GM19467 (cell line): ENCODE measurements around the gene CHSY1.
A peak's percentile ranks its signal among the peaks of the same experiment; 100 is the strongest.
"Not testable (repeated sequence)": the region's sequence is repeated elsewhere in the genome, so short reads cannot be mapped to it uniquely, and the experiment has no call there.

Source experiments
- ATAC-seq: cut with Tn5 transposase; IDR thresholded peaks from one replicate; pipeline ENCODE4 v1.9.1; 2021; ENCODE audit warnings: mild to moderate bottlenecking, moderate library complexity; ENCODE audit not compliant: unreplicated experiment

CHSY1 gene

DNA sequence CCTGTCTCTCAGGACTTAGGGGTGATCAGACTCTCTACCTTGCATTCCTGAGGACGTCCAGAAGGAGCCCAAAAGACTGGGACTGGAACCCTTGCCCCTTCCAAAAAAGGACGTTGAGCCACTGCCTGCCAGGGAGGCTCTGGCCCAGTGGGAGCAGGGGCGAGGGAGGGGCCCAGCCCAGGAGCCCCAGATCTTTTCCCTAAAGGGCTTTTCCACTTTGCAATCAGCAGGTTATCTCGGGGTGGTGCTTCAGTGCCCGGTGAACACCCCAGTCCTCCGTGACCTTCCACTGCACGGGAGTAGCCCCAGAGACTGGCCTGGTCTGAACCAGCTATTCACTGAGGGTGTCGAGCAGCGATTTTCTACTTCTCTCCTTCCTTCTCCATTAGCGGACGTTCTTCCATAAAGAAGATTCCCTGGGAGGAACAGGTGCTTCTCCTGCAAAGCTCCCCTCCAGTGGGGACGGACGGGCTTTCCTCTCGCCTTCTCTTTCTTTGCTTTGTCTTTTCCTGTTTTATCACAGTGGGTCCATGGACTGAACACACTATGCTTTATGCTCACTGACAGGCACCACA, 113.7 kb downstream of the CHSY1 start:
- ATAC-seq = no peak

DNA sequence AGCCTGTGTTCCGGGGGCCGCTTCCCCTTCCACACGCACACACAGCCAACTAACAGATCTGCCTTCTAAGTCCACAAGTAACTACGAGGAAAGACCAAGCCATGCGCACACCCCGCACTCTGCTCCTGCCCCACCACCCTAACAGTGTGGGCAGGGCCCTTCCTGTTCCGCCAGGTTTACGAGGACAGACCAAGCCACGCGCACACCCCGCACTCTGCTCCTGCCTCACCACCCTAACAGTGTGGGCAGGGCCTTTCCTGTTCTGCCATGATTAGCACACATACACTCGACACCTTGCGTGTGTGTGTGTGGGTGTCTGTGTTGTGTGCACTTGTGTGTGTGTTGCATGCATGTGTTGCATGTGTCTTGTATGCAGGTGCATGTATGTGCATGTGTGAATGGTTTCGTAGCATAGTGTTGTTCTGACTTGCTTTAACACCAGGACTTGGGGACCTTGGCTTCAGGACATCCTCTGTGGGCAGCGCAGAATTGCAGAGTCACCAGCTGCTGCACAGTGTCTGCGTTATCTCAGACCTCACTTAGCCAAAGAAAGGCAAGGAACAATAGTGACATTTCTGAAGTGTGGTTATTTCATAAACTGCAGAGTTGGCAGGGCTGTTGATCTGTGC, 114.4 kb downstream of the CHSY1 start:
- ATAC-seq = no peak

DNA sequence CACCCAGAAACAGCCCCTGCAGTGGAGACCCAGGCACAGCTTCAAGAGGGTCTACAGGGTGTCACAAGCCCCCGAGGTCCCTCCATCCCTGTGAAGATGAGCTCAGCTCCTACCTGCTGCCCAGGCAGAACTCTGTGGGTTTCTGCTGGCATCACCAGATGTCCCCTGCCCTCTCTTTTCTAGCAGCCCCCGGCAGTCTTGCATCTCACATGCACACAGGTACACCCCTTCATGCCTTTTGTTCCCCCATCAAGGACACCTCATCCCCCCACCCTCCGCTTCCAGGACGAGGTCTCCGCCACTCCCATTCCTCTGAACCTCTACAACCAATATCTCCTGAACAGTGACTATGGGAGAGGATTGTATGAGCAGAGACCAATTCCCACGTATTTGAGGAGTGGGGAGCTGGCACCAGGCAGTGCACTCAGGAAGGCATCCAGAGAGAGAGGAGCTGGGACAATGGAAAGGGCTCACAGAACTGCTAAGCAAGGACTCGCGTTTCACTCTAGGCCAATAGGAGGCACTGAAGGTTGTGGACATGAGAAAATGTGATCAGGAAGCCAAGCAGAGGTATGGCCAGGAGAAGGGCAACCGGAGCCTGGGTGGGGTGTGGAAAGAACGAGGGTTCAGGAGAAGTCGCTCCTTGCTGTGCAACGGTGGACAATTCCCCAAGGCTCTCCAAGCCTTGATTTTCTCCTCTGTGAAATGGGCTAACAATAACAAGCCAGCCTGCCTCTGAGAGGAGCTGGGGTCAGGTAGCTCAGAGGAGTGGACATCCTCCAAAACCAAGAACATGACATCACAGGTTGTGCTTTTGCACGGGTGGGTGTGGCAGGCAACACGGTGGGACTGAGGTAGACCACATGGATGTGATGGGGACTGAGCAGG, 115.2 kb downstream of the CHSY1 start:
- no peak for ATAC-seq

DNA sequence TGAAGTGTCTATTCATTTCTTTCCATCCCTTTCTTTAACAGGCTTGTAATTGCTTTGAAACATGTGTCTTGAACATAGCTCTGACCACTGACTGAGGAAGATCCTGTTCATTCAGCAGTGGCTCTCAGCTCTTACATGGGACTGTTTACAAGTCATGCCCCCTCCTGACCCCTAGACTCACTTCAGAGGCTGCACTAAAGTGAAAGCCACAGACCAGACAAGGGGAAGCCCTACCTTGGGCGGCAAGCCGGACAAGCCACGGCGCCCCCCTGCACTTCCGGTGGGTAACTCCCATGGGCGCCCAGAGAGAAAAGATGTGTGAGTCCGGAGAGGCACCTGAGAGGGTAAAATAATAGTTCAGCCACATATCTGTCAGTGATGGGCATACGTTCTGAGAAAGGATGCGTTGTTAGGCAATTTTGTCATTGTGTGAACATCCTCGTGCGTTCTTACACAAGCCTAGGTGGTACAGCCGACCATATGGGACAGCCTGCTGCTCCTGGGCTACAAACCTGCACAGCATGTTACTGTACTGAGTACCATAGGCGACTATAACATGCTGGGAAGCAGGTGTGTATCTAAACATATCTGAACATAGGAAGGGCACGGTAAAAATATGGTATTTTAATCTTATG, 116.2 kb downstream of the CHSY1 start:
- ATAC-seq = peak; percentile 54

DNA sequence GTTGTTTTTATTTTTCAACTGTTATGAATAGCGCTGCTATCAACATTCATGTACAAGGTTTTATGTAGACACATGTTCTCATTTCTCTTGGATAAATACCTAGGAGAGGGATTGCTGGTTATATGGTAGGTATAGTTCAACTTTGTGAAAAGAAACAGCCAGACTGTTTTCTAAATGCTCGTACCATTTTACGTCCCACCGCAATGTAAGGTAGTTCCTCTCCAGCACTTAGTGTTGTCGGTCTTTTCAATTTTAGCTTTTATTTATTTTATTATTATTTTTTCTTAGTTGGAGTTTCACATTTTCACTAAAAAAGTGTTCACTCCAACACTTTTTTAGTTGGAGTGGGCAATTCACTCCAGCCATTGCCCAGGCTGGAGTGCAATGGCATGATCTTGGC, 117.1 kb downstream of the CHSY1 start:
- ATAC-seq = no peak

DNA sequence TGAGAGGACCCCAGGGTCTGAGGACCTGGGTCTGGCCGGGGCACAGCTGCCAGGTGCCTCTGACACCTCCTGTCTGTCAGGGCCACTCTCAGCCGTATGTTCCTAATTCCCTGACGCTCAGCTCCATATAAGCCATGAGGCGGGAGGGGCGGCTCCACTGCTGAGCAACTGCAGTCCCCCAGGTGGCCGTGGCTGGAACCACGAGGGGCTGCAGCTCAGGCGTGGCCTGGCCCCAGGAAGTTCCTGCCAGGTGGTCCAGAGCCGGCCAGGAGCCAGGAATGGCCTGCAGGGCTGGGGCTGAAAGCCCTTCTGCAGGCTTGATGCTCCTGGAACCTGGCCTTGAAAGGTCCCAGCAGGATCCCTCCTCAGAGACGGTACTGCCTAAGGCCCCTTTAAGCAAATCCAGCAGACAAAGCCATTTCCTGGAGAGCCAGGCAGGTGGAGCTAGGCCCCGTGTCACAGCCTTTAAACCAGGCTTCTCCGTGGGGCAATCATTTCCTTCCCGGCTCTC, 118.0 kb downstream of the CHSY1 start:
- ATAC-seq = no peak

DNA sequence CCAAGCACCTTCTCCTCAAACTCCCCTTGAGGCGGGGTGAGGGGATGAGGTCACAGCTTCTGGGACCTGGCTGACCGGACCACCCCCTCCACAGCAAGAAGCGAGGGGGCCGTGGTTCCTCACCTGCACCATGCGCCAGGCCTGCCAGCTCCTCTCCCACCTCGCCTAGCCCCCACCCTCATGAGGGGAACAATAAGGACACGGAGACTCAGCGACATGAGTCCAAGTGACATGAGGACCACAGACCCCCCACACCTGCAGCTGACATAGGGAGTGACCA, 118.7 kb downstream of the CHSY1 start:
- no peak for ATAC-seq

DNA sequence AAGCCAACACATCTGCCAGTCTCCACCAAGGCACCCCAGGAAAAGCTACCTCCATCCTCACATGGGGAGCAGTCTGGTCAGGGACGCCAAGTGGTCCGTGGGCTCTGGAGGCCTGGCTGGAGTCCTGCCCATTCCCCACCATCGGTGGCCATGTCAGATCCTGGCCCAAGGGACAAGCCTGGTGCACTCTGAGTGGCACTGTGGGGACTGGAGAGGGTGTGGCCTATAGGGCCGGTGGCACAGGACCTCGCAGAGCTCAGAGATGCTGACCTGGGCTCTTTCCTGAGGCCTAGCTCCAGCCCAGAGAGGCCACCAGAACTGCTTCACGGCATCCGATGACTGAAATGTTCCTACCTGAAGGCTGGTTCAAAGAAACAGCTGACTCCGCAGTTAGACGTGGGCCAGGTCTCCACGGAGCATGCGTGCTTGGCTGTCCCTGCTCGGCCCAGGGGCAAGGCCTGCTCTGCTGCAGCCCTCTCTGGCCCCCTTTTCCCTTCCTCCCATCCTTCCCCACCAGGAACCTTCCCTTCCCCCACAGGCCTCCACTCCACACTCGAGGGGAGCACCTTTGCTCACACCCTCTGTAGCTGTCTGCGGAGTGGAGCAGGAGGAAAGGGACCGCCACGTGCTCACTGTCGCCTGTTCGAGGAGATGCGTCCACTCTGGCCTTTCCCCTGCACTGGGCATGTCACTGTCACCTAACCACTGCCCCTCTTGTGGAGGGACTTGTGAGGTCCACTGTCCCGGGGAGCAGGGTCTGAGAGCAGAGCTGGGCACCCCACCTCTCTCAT, 119.3 kb downstream of the CHSY1 start:
- ATAC-seq = no peak

DNA sequence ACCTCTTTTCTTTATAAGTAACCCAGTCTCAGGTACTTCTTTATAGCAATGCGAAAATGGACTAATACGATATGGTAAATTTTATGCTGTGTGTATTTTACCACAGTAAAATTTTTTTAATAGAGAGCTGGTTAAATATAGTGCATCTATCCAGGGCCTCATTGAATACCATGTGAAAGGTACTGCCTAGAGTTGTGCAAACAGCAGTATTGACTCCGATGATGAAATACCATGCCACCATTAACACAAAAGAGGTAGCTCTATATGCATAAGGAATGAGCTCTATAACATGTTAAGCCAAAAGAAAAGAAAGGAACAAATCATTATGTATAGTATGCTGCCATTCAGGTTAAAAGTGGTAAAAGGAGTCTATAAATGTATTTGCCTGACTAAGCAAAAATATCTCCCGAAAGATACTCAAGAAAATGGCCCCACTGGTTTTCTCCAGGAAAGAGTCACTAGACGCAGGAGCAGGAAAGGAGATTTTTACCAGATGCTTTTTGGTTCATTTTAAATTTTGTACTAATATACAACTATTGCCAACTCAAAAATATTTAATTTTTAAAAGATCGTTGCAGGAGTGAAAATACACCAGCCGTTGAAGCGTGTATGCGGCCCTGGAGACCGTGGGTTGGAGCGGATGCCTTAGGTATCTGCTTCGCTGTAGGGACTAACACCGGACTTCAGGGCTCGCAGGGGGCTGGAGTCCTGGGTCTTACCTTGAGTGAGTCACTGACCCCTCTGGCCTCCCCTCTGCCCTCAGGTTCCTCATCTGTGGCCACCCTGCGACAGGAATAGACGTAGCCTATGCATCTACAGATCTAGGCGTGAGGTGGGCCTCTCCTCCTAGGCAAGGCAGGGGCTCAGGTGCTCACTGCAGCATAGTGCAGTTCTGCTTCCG, 120.1 kb downstream of the CHSY1 start:
- no peak for ATAC-seq

DNA sequence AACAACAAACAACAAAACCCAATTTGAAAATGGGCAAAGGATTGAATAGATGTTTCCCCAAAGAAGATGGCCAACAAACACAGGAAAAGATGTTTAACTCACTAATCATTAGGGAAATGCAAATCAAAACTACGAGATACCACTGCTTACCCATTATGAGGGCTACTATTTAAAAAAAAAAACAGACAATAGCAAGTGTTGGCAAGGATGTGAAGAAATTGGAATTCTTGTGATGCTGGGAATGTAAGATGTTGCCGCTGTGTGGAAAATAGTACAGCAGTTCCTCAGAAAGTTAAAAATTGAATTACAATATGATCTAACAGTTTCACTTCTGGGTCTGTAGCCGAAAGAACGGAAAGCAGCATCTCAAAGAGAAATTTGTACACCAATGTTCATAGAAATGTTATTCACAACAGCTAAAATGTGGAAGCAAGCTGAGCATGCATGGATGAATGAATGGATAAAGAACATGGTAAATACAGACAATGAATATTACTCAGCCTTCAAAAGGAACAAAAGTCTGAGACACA, 121.9 kb downstream of the CHSY1 start:
- no peak for ATAC-seq

DNA sequence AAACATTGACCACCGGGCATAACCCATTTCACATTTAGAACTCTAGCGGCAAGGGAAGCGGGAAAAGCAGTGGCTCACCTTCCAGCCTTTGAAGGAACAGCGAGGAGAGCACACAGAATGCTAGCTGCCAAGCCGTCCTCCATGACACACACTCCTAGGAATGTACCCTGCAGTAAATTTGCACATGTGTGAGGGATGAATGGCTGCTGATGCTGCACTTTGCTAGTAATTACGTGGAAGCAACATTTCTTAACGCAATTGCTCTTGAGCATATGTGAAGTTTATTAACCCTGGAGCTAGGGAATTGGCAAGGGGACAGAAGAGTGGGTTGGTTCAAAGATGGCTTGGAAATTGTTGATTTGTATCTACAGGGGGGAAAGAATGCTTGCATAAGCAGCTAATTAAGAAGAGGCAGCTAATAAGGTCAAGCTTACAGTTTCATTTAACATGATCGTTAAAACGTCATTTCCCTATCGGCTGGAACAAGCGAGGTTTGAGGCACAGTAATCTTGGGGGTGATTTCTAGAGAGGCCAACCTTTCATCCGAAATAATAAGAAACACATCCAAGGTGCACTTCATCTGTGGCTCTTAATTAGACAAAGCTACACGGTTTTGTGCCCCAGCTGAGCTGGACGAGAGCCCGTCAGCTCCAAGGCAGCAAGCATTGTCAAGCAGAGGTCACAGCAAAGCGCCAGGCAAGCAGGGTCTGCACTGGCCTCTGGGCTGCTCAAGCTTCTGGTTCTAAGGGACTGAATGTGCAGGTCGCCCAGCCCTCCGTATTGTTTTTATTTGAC, 123.4 kb downstream of the CHSY1 start:
- no peak for ATAC-seq

DNA sequence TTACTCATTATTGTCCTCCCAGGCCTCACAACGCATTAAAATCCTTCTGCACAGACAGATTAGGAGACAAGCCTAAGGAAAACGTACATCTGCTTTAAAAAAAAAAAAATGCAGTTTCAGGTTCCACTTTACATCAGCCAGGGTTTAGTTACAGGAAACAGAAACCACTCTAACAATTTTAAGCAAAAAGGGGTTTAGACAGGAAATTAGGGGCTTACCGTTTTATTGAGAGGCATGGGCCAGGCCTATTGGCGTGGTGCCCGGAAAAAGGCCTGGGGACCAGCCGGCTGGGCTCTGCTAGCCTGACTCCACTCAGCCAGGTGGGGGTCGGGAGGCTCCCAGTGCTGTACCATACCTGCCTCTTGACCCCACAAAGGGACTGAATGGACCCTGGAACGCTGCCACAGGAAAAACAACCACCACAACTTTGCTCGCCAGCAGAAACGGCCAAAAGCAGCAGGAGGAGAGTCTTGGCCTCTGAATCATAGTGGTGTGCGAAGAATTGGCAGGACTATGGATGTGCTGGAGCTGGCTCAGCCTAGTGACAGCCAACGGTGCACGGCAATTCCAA, 124.3 kb downstream of the CHSY1 start:
- ATAC-seq = peak; percentile 60

DNA sequence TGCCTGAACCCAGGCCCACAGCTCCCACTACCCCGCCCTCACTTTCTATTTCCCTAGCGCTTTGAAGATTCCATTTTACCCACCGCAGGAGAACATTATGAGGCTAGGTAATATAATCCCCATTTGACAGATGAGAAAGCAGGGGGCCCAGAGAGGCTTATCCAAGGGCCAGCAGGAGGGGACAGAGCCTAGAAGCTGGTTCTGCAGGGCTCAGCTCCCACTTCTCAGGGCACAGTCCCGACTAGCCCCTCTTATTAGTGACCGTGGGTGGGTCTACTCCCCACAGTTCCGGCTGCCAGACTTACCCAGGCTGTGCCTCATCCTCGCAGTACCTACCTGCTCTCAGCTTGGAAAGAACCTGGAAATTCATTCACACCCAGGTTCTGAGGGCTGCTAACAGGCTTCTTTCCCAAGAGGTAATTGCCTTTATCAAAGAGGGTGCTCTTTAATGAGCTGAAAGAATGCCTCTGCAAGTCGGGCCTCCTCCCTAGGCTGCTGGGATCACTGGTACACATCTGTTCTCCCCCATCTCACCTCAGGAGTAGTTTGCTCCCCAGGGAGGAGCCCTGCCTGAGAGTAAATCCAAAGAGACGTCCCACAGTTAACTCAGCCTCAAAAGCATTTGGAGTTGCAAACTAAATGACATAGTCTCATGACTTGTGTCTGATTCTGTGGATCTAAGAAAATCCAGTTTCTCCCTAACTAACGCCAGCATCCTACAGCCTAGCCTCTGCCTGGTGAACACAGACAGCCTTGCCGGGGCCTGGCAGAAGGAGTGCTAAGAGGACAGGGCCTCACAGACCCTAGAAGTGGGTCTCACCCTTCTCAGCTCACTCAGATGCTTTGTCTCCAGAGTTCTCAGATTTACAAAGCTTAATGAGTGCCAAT, 125.0 kb downstream of the CHSY1 start:
- ATAC-seq = peak; percentile 43

DNA sequence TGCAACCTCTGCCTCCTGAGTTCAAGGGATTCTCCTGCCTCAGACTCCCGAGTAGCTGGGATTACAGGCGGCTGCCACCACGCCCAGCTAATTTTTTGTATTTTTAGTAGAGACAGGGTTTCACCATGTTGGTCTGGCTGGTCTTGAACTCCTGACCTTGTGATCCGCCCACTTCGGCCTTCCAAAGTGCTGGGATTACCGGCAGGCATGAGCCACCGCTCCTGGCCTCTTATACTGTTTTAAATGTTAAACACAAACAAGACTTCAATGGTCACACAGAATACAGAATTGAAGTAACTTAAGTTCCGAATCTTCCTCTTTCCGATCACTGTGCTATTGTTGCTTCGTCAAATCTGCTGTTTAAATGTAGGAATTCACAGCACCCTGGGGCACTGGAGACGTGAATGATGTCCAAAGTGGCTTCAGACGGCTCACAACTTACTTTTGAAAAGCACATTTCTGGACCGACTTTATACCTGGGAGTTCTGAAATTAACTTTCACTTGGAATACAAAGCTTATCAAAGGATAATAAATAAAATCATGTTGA, 125.9 kb downstream of the CHSY1 start:
- ATAC-seq = not testable (repeated sequence)
